NCI-H2227 (cell line): ENCODE results near the gene BICC1.

ENCODE experiments used
- DNase-seq: peaks from one replicate; lab custom pipeline; 2025; ENCODE audit not compliant: unreplicated experiment; lab: John Stamatoyannopoulos, UW

Gene BICC1

GRCh38 chr10:58560068-58560467 is 47.4 kb downstream of the BICC1 start:
- DNase-seq = no peak

GRCh38 chr10:58565271-58565670 is 52.6 kb downstream of the BICC1 start:
- DNase-seq = no peak

- DNase-seq = no peak
Measured at GRCh38 chr10:58567652-58568051, 55.0 kb downstream of the BICC1 start.

- DNase-seq = no peak
Measured at GRCh38 chr10:58568428-58568935, 55.8 kb downstream of the BICC1 start.

- DNase-seq = no peak
Measured at GRCh38 chr10:58570307-58570723, 57.6 kb downstream of the BICC1 start.

- no peak for DNase-seq
Measured at GRCh38 chr10:58570979-58571378, 58.3 kb downstream of the BICC1 start.

DNA sequence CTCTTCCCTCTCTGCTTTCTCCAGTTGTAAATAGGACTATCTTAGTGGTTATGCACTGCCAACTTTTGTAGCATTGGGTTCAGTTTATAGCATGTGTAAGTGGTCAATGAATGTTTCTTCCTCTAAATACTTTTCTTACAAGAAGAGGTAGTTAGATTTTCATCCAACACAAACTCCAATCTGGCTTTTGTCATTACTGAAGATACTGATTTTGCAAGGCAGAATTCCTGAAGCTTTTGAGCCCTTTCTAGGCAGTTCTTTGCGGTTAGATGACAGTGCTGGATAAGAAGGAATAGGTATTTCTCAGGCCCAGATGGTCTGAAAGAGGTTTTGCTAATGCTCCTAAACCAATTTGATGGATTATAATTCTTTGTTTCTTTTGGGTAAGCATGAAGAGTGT is 60.5 kb downstream of the BICC1 start:
- DNase-seq = no peak

- no peak for DNase-seq
Measured at GRCh38 chr10:58574058-58574457, 61.4 kb downstream of the BICC1 start.

DNA sequence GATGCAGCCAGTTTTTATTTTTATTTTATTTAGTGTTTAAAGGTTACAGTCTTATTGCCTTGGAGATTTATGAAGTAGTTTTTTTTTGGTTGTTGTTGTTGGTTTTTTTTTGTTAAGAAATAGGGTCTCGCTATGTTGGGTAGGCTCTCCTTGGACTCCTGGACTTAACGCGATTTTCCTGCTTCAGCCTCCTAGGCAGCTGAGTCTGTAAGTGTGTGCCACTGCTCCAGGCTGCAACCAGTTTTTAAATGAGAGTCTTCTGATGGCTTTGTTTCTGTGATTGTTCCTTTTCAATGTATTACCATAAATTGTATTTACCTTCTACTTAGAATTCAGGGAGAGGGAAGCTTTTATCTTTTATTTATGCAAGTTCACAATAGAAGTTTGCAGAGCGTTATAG is 62.8 kb downstream of the BICC1 start:
- peak; percentile 8 for DNase-seq

DNA sequence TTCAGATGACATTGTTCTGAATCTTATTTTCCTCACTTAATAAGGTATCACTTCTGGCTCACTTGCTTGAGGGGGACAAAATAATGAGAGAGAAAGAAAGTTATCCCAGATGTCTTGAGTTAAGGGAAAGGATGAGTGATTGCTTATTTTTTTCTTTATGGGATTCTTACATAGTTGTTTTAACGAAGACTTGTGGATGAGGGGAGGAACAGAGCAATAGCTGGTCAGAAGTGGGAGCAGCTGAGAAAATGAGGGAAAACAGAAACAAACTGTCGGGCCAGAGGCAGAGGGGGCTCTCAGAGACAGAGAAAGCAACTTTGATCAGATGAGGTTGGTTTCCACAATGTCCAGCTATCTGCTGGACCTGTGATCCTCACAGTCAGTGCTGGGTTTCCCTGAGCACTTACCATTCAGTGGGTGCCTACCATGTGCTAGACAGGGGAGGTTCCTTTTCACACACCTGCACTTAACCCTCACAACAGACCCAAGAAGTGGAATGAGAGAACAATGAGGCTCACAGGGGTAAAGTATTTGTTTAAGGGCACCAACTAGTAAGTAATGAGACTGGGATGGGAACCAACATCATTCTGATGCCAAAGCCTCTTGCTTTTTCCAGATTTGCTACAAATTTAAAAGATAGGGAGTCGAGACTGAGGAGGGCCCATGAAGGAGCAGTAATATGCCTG is 64.2 kb downstream of the BICC1 start:
- no peak for DNase-seq

DNA sequence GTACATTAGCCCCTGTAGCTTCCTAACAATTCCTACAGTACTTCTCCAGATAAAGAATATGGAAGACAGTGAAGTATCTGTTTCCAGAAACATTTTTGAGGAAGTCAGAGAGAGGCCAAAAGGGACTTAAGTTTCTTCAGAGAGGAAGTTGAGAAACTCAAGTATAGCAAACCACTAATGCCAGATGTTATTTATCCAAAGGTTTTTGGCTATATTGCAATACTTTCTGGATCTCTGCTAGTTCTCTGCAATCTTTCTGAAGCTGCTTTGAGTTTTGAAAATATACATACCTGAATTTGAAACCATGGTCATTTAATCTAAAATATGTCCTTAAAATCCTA is 64.7 kb downstream of the BICC1 start:
- no peak for DNase-seq

DNA sequence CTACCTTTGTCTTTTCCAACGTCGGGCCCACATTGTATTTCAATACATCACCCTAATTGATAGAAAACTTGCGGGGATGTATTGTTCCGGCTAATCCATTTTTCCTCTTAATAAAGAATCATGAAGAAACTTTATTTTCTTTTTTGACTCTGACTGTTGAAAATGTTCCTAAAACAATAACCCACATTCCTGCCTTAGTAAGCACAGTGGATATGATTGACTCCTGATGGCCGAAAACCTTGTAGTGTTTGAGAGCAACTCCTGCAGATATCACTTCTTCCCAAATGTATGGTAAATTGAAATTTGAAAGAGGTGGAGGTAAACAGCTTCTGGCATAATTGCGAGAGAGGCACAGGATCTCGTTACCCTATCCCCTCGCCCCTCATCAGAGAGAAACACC is 65.7 kb downstream of the BICC1 start:
- no peak for DNase-seq

DNA sequence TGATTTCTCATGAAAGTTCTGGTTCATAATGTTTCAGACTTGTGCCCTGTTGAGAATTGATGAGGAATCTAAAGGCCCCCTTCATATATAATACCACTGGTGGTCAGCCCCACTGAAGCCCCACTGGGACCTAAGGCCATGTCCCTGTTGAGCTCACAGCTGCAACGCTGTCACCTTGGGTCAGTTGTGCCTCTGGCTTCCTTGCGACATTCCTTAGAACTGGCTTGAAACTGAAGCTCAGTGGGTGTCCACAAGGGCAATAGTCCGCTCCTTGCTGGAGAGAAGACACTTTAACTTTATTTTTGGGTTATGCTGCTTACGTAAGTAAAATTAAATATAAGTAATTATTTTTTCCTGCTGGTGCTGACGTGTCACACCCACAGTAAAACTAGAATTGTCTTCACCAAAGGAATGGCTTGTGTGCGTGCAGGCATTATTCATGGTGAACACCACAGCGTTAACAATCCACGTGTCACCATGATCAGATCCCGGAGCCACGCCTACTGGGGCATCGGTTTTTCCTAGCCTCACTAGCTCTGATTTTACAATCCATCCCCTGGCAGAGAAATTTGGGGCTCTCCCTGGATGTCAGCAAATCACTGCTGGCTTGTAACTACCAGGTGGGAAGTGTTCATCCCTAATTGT is 66.5 kb downstream of the BICC1 start:
- no peak for DNase-seq

DNA sequence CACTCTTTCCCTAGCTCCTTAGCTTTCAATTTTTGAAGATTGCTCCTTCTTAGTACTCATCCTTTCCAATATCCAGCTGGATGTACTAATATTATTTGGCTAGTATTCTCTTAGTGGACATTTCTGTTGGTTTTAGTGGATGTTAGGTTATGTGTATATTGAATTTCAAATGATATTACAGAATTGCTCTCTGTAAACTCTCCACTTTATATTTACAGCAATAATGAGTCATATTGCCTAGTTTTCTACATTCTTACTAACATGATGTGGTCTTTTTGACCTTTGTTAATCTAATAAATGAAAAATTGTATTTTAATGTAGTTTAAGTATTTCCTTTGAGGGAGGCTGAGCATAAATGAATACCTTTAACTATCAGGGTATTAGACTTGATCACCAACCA is 69.4 kb downstream of the BICC1 start:
- no peak for DNase-seq

DNA sequence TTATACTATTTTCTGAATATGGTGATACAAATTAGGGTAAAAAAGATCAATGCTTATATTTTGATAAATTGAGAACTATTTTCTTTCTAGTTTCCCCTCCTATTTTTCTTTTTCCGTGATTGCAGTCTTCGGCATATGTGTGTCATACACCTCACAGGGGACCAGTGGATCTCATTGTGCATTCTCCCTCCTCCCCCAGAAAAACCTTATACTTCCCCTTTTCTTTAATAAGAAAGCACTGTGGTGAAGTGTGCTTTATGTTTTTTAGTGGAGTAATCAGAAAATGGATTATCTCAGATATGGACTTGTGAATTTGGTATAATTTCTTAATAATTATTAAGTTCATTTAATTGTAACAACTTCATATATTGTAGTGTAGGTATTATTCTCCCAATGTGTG is 72.8 kb downstream of the BICC1 start:
- DNase-seq = no peak

DNA sequence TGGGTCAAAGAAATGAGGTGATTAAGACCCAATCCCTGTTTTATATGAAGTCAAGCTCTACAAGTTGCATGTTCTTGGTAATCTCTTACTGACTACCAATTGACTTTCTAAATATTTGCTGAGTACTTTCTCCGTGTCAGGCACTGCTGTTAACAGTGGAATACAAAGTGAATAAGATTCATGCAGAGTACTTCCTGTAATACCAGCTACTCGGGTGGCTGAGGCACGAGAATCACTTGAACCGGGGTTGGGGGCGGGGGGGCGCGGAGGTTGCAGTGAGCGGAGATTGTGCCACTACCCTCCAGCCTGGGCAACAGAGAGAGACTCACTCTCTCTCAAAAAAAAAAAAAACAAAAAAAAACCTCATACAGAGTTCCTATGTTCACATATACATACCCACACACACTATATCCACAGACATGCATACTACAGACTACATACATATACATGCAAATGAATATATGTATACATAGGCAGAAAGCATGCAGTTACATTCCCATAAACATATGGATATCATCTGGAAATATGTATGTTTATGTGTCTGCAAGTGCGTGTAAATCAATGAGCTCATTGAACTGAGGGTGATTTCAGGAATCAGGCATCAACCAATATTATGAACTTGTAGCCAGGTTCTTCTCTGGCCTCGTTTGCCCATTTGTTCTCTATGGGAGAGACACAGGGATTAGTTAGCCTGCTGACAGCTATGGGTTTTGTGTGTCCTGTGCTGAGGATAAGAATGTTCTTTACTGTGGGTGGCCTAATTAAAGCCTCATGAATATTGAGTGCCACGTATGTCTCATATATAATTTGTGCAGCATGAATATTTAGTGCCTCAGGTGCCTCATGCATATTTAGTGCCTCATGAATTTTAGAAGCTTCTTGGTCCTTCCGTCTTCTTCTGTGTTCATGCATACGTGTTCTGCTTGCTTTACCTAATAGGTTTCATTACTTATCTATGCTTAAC is 73.9 kb downstream of the BICC1 start:
- no peak for DNase-seq

DNA sequence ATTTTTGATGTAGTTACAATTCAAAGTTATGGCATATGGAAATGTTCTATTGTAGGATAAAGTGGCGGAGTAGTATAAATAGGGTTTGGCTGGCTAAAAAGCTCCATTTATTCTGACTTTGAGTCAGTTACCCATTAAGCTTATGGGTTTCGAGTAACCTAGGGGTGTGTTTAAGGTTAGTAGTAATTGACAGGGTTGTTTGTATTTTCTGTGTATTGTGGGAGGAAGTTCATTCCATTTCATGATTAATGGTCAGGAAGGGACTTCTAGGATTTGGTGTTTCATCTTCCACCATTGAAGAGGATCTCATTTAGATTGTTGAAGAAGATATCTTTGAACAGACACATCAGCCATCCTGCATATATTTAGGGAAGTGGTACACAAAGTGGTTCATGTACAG is 75.0 kb downstream of the BICC1 start:
- no peak for DNase-seq

DNA sequence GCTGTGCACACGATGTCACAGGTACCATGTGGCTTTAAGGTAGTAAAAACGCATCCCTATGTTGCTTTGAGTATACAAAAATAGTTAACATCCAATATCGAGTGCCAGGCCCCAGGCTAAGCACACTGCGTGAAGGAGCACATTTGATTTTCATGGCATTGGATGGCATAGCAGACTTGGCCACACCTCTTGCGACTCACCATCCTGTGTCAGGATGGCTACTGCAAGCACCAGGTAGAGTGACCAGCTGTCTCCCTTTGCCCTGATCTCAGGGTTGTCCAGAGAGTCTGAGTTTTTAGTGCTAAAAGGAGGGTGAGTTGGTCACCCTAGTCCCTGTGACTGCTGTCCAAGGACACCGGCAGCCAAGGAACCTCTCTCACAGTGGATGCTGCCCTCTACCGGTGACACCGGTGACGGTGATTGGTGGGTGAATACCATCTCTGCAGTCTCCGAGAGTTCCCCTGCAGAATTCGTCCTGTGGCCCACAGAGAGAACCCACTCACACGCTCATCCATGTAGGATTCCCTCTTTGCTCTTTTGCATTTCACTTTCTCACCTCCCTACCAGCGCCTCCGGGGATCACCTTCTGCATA is 76.1 kb downstream of the BICC1 start:
- no peak for DNase-seq

GRCh38 chr10:58590152-58590840 is 77.6 kb downstream of the BICC1 start:
- DNase-seq = peak; percentile 8

DNA sequence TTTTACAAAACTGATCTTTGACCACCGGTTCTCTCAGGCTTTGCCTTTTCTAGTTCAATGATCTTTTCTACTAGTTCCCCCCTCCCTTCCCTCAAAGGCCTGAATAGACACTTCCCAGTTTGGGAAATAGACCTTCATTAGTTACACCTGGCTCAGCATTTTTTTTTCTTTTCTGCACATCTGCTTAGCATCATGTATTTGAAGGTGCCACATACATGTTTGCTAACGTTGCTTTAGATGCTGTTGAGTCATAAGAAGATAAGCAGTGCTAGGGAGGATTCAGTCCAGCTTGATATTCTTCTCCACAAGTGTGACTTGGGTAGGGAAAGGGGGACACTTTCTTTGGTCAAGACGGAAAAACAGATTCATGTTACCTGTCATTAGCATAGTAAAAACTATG is 78.3 kb downstream of the BICC1 start:
- DNase-seq = no peak

- DNase-seq = no peak
Measured at GRCh38 chr10:58593008-58593407, 80.3 kb downstream of the BICC1 start.
